ENCODE data around the gene ZNF329.
"Not testable (repeated sequence)": the region's sequence is repeated elsewhere in the genome, so short reads cannot be mapped to it uniquely, and the experiment has no call there.

The ZNF329 gene

DNA sequence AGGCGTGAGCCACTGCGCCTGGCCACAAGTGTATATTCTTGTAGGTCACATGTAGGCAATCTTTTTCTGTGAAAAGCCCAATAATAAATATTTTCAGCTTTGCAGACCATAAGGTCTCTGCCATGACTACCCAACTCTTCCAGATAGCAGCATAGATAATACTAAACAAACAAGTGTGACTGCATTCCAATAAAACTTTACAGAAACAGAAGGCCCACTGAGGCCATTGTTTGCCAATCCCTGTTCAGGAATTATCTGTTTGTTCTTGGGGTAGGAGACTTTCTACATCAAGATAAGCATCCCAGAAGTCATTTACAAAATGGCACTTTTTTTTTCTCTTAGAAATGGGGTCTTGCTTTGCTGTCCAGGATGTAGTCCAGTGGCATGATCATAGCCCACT is 2.8 kb upstream of the ZNF329 start:
- no peak for TF ChIP-seq ZNF274 (IDR thresholded peaks at IDR 0.05; ENCODE audit: low read depth, low read length)

DNA sequence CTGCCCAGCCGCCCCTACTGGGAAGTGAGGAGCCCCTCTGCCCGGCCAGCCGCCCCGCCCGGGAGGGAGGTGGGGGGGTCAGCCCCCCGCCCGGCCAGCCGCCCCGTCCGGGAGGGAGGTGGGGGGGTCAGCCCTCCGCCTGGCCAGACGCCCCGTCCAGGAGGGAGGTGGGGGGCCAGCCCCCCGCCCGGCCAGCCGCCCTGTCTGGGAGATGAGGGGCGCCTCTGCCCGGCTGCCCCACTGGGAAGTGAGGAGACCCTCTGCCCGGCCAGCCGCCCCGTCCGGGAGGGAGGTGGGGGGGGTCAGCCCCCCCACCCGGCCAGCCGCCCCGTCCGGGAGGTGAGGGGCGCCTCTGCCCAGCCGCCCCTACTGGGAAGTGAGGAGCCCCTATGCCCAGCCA is 3.1 kb downstream of the ZNF329 start:
- H3K4me3 ChIP-seq (ENCODE audit: low read length) = not testable (repeated sequence)

More for the DNA sequence above, 2.8 kb upstream of the ZNF329 start:
- H3K4me3 ChIP-seq (ENCODE audit: low read length) = no peak overlapping the region

- no peak overlapping the region for H3K4me3 ChIP-seq (ENCODE audit: low read length)
Observed at GRCh38 chr19:58145849-58146248, 4.7 kb downstream of the ZNF329 start.

GRCh38 chr19:58134244-58134643 is 16.3 kb downstream of the ZNF329 start:
- no peak overlapping the region for H3K4me3 ChIP-seq (ENCODE audit: low read length)
- no peak for TF ChIP-seq ZNF274 (IDR thresholded peaks at IDR 0.05; ENCODE audit: low read depth, low read length)

More at GRCh38 chr19:58145849-58146248, 4.7 kb downstream of the ZNF329 start:
- no peak for TF ChIP-seq ZNF274 (IDR thresholded peaks at IDR 0.05; ENCODE audit: low read depth, low read length)

DNA sequence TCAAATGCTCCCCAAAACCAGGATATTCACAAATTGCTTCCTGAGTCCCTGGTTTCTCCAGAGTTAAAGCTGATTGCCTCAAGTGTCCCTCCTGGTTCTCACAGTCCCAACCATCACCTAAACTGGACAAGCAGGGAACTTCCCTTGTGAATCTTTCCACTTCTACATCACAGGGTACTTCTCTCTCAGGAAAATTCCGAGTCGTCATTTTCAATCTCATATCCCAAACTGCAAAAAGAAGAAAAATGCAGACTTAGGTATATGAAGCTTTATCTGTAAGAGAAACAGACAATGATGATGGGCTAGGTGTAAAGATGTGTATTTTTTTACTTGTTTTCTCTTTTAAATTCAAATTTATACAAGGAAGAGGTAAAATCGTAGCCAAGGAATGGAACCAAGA is 21.3 kb downstream of the ZNF329 start:
- no peak overlapping the region for H3K4me3 ChIP-seq (ENCODE audit: low read length)
- TF ChIP-seq ZNF274 (IDR thresholded peaks at IDR 0.05; ENCODE audit: low read depth, low read length) = no peak

- TF ChIP-seq ZNF274 (IDR thresholded peaks at IDR 0.05; ENCODE audit: low read depth, low read length) = peak; percentile 100
- H3K4me3 ChIP-seq (ENCODE audit: low read length) = no peak overlapping the region
Observed at GRCh38 chr19:58128041-58128685, 22.4 kb downstream of the ZNF329 start.

DNA sequence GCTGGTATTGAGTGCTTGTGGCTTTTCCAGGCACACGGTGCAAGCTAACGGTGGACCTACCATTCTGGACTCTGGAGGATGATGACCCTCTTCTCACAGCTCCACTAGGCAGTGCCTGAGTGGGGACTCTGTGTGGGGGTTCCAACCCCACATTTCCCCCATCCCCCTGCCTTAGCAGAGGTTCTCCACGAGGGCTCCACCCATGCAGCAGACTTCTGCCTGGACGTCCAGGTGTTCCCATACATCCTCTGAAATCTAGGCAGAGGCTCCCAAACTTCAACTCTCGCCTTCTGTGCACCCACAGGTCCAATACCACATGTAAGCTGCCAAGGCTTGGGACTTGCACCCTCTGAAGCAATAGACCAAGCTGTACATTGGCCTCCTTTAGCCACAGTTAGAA is 27.2 kb downstream of the ZNF329 start:
- TF ChIP-seq ZNF274 (IDR thresholded peaks at IDR 0.05; ENCODE audit: low read depth, low read length) = no peak

GRCh38 chr19:58118979-58119733 is 31.4 kb downstream of the ZNF329 start:
- no peak overlapping the region for H3K4me3 ChIP-seq (ENCODE audit: low read length)
- TF ChIP-seq ZNF274 (IDR thresholded peaks at IDR 0.05; ENCODE audit: low read depth, low read length) = no peak

More for the DNA sequence above, 27.2 kb downstream of the ZNF329 start:
- H3K4me3 ChIP-seq (ENCODE audit: low read length) = no peak overlapping the region

GRCh38 chr19:58117841-58118575 is 32.6 kb downstream of the ZNF329 start:
- TF ChIP-seq ZNF274 (IDR thresholded peaks at IDR 0.05; ENCODE audit: low read depth, low read length) = no peak
- H3K4me3 ChIP-seq (ENCODE audit: low read length) = no peak overlapping the region

- peak; percentile 53 for TF ChIP-seq ZNF274 (IDR thresholded peaks at IDR 0.05; ENCODE audit: low read depth, low read length)
- no peak overlapping the region for H3K4me3 ChIP-seq (ENCODE audit: low read length)
Observed at GRCh38 chr19:58108546-58108817, 42.1 kb downstream of the ZNF329 start.

- peak; percentile 99 for TF ChIP-seq ZNF274 (IDR thresholded peaks at IDR 0.05; ENCODE audit: low read depth, low read length)
- no peak overlapping the region for H3K4me3 ChIP-seq (ENCODE audit: low read length)
Observed at GRCh38 chr19:58107778-58108545, 42.6 kb downstream of the ZNF329 start.

DNA sequence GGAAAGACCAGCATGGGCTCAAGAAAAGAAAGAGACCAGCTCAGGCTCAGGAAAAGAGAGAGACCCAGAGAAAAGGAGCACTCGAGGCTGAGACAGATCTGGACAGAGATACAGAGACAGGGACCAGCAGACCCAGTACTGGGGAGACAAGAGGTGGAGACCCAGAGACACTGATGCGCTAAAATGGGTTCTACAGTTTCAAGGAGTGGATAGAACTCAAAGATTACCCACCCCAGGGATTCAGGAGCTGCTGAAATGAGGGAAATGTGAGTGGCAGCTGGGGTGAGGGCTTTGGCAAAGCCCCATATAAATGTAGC is 51.9 kb downstream of the ZNF329 start:
- peak overlapping the region; percentile 80; the same call in 1 of the 2 replicates for H3K4me3 ChIP-seq (ENCODE audit: low read length)
- no peak for TF ChIP-seq ZNF274 (IDR thresholded peaks at IDR 0.05; ENCODE audit: low read depth, low read length)

DNA sequence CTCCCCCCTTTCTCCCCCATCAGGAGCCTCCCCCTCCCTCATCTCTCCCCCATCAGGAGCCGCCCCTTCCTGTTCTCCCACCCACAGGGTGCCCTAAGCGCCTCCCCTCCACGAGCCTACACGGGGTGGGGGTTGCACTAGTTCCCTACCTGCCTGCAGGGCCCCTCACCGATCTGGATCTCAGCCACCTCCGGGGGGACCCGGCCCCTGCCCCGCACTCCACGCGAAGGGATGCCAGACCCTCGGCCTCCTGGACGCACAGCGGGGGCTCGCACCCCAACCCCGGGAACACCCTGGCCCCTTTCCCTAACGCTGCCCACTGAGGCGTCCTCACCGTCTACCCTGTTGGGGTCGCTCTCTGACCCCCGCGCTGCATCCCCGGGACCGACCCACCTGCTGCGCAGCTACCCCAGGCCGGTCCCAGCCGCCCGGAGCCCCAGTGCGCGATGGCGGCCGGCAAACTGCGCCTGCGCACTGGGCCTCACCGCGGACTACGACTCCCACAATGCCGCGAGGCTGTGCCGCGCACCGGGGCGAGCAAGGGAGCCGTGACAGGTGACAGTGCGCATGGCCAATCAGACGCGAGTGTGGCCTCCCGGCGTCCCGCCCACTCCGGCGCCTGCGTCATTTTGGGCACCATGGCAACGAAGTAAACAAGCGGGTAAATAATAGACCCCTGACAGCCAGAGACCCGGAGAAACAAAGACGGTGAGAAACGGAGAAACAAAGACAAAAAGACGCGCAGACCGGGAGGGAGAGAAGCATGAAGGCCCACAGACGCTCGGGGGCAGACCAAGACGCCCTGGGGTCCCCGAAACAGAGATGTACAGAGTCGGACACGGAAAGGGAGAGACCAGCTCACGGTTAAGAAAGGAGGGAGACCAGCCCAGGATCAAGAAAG is 52.6 kb downstream of the ZNF329 start, which contains the start of gene ZSCAN18:
Gene ZSCAN18, minus strand, starts transcription at position 451 of the 901 bp plus-strand sequence. CDS start 7,964 bp downstream, outside the sequence.
- peak within 1 kb of the TSS; percentile 80 for H3K4me3 ChIP-seq (ENCODE audit: low read length)
- TF ChIP-seq ZNF274 (IDR thresholded peaks at IDR 0.05; ENCODE audit: low read depth, low read length) = no peak
